NK-92 (cell line): ENCODE results near the gene PRSS23.

ENCODE experiments used
- DNase-seq: peaks from one replicate; lab custom pipeline; 2025; ENCODE audit not compliant: unreplicated experiment; lab: John Stamatoyannopoulos, UW

The PRSS23 gene

DNA sequence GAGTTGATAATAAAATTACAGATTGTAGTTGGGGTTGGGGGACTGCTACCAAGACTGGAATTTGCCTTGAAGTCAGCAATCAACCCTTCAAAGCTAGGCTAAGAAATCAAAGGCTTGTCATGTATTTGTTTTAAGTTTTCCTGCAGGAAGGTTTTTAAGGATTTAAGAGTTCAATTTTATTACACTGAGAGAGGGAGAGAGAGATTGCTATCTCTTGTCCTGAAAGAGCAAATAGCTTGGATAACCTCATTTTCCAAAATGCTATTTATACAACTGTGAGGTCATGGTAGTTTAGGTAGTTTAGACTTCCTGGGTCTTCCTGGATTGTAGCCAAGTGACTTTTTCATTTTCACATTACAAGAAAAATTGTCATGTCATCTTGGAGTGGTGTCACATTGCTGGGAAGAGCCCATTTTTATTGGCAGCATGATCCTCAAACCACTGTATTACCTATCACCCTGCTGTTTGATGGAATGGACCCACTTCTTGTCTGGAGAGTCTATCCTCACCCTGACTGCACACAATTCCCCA, 10.1 kb upstream of the PRSS23 start:
- DNase-seq: no peak

DNA sequence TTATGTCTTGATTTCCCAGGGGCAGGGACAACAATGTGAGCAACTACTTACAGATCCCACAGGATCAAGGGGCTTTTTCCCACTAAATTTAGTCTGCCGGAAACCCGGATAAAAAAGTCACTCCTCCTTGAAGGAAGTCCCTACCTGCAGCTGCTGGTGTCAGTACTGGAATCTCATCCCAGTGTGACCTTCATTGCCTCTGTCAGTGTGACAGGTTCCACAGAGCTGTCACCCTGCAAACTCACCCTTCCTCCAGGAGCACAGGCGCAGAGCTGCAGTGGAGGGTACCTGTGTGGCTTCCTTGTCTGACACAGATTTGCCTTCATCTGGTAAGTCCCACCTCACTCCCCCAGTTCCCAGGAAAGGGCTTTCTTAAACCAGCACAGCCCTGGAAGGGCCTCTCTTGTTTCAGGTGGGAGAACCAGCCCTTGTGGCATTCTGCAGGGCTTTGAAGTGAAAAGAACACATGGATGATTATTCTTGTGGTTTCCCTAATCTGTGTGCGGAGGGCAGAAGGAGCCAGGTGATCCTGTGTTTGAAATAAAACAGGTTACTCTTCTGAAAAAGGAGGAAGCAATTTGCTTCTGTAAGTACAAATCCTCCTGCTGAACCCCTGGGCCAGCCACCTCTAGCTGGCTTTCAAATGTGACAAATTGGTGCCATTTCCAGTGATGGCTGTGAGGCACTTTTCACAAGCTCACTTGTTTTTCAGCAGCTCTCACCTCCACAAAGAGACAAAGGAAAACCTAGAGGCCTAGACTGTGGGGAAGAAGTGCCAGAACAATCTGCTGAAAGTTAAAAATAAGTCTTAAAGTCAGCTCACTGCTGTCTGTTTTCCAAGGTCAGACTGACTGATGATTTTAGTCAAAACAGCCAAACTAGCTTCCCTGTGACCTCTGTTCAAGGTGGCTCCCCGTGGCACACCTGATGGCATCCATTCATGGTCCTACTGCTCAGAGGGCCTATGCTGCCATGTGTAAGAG, 9.2 kb upstream of the PRSS23 start:
- DNase-seq: no peak

DNA sequence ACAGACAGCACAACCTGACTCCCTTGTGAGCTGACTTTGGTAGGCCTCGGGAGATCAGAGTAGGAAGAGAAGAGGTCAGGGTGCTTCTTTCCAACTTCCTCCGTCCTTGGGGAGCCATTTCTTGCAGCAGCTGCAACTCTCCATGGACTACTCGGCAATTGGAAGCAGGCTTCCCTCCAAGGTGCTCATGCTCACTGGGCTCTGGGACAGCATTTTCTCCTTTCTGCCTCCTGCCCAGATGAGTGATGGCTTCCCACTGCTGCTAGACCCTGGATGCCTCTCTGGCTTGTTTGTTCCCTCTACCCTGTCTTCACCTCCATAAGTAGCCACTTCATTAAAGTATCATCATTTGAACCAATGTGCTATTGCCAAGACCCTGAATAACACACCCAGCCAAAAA, 8.2 kb upstream of the PRSS23 start:
- DNase-seq: no peak

DNA sequence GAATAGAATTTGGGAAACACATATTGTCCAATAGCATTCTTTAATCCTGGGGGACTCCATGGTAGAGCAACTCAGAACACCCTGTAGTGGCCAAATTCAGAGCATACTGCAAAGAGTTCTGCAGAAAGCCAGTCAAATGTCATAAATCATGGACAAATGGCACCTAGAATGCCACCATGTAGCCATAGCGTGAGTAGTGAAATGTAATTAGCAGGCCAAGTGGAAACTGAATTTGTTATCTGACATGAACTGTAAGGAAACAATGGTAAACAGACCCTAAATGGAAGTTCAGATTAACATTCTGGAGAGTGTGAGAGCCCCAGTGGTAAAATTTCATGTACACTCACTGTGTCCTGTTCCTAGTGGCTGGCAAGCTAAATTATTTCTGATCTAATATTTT, 7.0 kb upstream of the PRSS23 start:
- DNase-seq: no peak

DNA sequence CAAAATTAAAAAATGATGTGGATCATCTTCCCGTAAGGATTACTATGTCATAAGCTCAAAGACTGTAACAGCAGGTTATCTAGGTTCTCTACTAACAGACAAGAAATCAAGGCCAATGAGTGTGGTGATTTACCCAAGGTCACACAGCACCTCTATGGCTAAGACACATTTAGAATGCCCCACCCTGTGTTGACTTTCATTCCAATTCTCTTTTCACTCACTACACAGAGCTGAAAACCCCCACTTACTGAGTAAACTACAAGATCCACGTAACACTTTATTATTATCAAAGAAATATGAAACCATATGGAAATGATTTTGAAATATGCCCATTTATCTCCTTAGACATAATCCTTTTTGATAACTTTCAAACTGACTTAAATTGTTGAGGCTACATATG, 4.8 kb upstream of the PRSS23 start:
- DNase-seq: no peak

DNA sequence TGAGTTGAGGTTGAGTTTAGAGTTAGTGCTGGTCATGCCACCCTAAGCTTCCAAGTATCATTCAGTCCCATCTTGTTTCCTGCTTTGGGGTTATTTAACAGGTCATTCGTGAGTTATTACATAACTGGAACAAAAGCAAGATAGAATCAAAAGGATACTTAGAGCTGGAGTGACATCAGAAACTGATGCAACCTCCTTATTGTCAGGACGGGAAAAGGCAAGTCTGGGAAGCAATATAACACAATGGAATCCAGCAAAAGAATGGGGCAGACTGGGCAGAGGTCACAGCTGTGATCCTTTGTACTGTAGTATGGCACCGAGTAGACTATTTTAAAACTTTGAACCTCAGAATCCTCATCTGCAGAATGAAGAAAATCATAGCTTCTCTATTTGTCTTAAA, 4.4 kb upstream of the PRSS23 start:
- DNase-seq: no peak

DNA sequence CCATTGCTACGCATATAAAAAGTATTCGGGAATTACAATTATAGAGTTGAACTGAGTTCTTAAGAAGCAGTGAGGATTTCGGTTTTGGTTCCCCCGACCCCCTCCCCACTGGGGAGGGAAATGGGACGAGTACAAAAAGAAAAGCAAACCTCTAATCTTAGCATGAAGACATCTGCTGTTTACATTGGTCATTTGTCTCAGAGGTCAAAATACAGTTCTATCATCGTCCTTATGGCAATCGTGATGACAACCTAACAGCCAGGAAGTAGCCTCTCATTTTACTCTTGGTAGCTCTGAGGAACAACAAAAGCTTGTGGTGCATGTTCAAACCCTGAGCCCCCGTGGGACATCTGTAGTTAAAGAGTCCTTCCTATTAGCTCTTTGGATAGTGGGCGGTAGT, 3.2 kb upstream of the PRSS23 start:
- DNase-seq: no peak

DNA sequence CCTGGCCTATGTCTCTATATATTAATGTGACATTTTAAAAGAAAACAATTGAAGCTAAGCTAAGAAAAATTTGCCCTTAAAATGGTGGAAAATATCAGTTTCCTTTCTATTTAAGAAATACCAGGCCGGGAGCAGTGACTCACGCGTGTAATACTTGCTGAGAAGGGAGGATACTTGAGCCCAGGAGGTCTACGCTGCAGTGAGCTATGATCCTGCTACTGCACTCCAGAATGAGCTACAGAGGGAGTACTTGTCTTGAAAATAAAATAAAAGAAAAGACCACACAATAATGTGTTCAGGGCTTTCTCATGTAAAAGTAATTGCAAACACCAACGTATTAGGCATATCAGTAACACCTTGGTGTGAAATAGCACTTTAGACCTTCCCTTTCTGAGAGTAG, 1.4 kb upstream of the PRSS23 start:
- no peak for DNase-seq

DNA sequence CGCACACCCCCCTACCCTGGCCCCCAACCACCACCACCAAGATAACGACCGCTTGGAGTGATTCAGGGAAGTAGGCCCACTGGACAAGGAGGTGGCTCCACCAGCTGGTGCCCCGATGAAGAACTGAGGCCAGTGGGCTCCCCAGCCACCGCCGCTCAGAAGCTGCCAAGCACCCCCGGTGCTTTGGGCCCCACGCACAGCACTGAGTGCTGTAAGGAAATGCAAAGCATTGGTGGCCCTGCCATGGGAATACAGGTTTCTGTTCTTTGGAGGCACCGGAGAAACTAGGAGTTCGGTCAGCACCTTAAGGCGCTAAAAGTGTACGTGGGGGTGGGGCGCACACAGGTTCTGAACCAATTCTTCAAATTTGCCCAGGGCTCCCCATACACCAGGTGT, 664 bp upstream of the PRSS23 start:
- no peak for DNase-seq

DNA sequence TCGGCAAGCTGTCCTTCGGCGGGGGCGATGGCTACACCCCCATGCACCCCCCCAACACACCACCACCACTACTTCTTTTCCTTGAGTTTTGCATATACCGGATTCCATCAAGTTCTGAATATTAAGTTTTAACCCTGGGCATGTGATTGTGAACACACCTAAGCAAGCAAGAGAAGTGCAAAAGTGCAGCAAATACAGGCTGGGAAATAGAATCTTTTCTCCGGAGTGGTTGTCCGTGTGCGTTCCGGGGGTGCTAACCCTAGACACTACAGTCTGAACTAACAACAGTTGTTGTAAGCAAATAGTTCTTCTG, 574 bp downstream of the PRSS23 start:
- no peak for DNase-seq

DNA sequence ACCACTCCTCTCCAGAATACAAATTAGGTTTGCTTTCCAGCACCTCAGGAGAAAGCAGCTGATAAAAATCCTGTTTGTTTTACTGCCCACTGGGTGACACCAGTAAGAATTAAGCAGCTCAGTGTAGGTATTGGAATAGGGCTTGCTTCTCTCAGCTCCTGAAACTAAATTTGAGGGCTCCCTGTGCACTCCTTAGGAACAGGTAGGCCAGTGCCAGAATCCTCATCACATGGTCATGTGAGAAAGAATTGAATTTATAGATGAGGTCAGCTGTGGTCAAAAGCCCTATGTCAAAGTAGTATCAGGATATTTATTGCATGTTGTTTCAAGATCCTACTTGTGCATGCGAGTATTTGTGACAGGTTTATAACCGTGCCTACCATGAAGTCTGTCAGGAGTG, 1.0 kb downstream of the PRSS23 start:
- DNase-seq: no peak

DNA sequence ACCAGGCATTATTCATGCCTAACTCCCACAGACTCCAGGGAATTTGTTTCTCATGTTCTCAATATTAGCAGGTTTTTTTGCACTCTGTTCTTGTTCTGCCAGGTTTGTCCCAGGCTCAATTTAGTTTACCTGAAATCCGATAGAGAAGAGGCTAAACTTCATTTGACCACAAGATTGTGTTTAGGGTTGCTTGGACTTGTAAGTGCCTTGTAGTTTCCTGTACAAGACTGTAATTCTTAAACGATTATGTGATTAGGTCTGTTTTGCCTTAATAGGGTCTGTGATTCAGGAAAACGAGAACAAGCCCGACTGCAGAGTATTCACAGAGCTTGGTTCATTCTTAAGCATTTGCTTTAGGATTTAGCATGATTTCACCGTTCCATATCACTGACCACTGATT, 1.8 kb downstream of the PRSS23 start:
- no peak for DNase-seq

DNA sequence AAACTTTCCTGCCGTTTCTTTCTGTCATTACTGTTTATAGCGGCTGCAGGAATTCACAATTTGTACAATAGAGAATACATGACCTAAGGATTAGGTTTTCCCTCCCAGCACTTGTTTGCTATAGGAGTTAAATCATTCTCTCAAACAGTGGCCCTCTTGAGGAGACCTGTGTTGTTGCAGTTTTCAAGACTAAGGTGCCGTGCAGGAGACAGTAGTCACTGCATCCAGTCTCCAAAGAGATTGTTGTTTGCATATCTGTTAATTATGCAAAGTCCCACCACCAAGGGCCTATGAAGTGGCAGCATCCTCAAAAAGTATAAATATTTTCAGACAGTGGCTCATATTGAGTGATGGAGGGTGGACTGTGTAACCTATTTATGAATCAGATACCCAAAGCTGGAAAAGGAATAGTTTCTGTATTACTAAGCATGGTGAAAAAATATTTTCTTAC, 2.3 kb downstream of the PRSS23 start:
- no peak for DNase-seq

DNA sequence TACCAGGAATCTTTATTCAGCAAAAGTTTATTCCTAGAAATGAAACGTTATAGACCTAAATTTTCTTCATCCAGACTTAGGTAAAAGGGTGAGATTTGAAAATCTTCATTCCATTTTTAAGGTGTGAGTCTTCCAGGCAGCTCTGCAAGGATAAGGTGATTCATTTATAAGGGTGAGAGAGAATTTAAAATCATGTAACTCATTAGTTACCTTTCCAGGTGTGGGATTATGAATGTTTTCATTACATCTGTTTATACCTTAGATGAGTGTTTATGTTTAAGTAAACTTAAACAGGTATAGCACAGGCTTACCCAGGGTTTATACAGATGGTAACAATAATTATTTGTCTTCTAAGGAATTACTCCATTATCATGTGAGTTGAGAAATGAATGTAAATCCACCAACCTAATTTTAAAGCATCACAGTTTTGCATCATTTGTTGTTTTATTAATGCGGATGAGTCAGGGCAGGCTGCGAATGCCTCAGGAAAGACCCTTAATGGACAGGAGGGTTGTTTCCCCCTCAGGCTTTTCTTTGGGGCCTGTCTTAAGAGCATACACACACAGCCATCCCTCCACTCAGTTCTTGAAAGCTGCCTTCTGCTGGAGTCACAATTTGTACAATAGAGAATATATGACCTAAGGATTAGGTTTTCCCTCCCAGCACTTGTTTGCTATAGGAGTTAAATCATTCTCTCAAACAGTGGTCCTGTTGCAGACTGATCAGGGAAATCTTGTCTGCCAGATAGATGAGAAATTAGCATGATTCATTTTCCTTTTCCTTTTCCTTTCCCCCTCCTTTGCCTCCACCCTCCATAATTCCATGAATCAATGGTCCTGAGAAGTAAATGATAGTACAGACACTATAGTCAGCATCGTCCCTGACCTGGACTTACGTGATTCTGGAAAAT, 3.0 kb downstream of the PRSS23 start:
- no peak for DNase-seq

DNA sequence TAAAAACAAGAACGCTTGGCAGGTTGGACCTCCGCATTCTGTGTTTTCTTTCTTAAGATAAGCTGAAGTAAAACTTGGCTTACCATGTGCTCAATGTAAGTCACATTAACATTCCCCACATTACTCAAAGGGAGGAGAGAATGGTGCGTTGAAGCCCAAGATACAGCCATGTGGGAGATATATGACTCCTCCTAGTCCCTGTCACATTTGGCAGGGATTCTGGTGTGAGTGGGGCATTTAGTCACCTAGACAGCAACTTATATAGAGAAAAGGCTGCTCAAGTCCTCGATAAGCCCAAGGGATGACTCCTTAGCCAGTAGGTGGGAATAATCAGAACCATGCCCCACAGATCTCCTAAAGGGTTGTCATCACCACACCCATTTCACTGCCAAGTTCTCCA, 4.6 kb downstream of the PRSS23 start:
- DNase-seq: no peak

DNA sequence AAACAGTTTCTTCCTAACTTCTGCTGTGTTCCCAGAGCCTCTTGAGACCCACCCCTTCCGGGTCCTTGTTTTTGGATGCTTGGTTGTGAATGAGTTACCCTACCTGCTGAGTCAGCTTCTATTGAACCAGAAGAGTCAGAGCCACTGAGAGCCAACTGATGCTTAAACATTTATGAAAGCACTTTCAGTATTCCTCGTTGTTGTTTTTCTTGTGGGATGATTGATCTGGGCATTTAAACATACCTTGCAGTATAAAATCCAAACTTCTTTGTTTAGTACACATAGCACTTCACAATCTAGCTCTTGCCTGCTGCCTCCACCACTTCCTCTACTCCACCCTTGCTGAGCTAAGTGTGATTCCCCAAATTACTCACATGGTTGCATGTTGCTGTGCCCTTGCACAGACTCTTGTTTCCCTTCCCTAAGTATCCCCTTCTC, 5.5 kb downstream of the PRSS23 start:
- DNase-seq: no peak

DNA sequence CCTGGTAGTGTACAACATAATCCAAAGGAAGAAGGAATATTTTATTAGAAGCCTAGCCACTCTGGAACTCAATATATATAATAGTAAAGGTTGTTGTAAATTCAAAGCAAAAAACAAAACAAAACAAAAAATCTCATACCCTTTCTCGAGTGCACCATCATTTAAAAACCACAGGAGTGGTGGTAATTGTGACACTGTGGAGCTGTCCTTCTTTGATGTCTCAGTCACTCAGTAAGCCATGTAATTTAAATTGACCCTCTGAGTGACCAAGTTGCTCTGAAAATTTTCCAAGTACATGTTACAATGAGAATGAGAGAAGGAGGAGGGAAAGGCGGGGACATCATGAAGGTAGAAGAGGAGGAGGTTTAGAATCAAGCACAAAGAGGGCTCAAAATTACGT, 6.6 kb downstream of the PRSS23 start:
- DNase-seq: no peak

DNA sequence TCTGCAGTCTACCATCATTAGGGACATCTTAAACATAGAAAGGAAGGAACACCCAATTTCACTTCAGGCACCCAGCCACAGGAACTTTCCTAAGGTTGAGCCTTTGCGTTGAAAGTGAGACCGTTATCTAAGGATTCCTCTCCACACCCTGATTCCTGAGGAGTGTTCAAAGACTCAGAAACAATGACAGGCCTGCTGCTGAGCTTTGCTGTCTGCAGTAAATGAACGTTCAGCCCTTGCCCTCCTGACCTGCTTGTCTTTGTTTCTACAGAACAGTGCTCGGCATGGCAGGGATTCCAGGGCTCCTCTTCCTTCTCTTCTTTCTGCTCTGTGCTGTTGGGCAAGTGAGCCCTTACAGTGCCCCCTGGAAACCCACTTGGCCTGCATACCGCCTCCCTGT, 7.0 kb downstream of the PRSS23 start:
- DNase-seq: no peak

DNA sequence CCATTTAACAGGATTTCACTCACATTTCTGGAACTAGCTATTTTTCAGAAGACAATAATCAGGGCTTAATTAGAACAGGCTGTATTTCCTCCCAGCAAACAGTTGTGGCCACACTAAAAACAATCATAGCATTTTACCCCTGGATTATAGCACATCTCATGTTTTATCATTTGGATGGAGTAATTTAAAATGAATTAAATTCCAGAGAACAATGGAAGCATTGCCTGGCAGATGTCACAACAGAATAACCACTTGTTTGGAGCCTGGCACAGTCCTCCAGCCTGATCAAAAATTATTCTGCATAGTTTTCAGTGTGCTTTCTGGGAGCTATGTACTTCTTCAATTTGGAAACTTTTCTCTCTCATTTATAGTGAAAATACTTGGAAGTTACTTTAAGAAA, 9.2 kb downstream of the PRSS23 start:
- DNase-seq: no peak

DNA sequence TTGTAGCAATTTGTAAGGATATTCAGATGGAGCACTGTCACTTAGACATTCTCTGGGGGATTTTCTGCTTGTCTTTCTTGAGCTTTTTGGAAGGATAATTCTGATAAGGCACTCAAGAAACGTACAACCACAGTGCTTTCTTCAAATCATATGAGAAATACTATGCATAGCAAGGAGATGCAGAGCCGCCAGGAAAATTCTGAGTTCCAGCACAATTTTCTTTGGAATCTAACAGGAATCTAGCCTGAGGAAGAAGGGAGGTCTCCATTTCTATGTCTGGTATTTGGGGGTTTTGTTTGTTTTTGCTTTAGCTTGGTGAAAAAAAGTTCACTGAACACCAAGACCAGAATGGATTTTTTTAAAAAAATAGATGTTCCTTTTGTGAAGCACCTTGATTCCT, 9.9 kb downstream of the PRSS23 start:
- no peak for DNase-seq

DNA sequence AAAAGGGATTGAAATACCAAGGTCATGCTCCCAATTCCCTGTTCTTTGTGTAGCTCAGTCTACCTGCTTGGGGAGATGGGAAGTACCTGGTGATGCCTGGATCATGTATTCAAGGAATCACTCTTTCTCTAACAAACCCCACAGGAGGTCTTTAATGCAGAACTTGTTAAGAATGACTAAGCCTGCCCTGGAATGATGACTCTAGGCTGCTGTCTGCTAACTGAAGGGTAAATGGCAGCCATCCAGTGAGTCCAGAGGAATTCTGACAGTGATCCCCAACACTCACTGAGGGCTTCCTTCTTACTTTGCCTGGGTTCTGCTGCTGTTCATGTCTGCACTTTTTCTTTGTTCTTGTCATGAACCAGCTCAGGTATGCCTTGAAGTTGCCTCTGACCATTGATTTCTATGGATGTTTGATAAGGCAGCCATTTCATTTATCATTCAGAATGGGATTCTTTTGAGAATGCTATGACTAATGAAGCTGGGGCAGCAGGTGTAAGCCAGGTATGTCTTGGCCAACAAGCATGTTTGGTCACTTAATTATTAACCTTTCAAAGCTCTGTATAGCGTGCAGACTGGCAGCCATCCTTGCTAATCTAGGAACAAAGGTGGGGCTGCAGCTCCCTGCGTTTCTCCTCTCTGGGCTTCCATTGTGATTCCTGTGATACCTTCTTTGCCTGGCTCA, 11.4 kb downstream of the PRSS23 start:
- DNase-seq: no peak
